Breast epithelium (tissue), 4 donors: ENCODE results near the gene ZNF22. TPM values are rescaled to one million over a fixed set of nuclear protein-coding genes. Genes with fewer than 3 reads are reported as not detected.

Experiments used
- DNase-seq, 2 donors: peaks; one replicate each; pipeline ENCODE4 v3.0.0-alpha.2; 2019; ENCODE audit warnings: low spot score in 2 of 2
- H3K27ac ChIP-seq, 2 donors: fragments of 200-600 bp; sonication (generic) in 1 of 2; one replicate each; pipeline ENCODE4 v1.5.1; 2016 to 2019; ENCODE audit warnings: mild to moderate bottlenecking in 1 of 2
- H3K27me3 ChIP-seq, 2 donors: fragments of 200-600 bp; sonication (generic) in 1 of 2; one replicate each; pipeline versions ENCODE4 v1.5.1 to v1.6.0; 2017 to 2019; ENCODE audit warnings: control low read depth in 1 of 2, mild to moderate bottlenecking in 1 of 2
- H3K36me3 ChIP-seq: fragments of 200-600 bp; one replicate; pipeline ENCODE4 v1.5.1; 2019
- H3K4me1 ChIP-seq, 2 donors: fragments of 200-600 bp; sonication (generic); one replicate each; pipeline ENCODE4 v1.5.1; 2016 to 2019; ENCODE audit warnings: control low read depth in 1 of 2
- H3K4me3 ChIP-seq, 3 donors: fragments of 200-600 bp; sonication (generic); 1 replicate in 2 of 3; 2 replicates in 1 of 3; pipeline ENCODE4 v1.5.1; 2016 to 2019; ENCODE audit warnings: mild to moderate bottlenecking in 3 of 3, moderate library complexity in 2 of 3
- H3K9me3 ChIP-seq, 2 donors: fragments of 200-600 bp; sonication (generic) in 1 of 2; one replicate each; pipeline ENCODE4 v1.5.1; 2016 to 2019; ENCODE audit warnings: control low read depth in 1 of 2
- POLR2A ChIP-seq: fragments of 450-650 bp; IDR thresholded peaks from one replicate; pipeline ENCODE4 v1.6.1; 2016; ENCODE audit warnings: antibody characterized with exemption, mild to moderate bottlenecking, moderate library complexity
- POLR2AphosphoS5 ChIP-seq, 3 donors: sonication (generic); formaldehyde crosslinking; IDR thresholded peaks; one replicate each; pipeline ENCODE4 v1.6.1; 2017; ENCODE audit warnings: antibody characterized with exemption in 3 of 3
- intact Hi-C: fragments of 100-400 bp; cut with DNase I; formaldehyde crosslinking; loops from one replicate; pipeline ENCODE4 v1.15.1; 2023; ENCODE audit warnings: low total_unique reads
- total RNA-seq, 3 donors: library from RNA; depleted of rRNA; stranded (reverse); fragments of >200 nt; gene quantifications; one replicate each; pipeline ENCODE4 v1.1.0, GENCODE V29; 2016
- TF ChIP-seq, protein P1 (sequence below), 3 donors: fragments of 450-650 bp; IDR thresholded peaks; one replicate each; pipeline ENCODE4 v1.5.1; 2016 to 2017; ENCODE audit warnings: antibody characterized with exemption in 3 of 3, mild to moderate bottlenecking in 3 of 3, moderate library complexity in 3 of 3

Gene ZNF22
- total RNA-seq, 3 donors from 2014 or later = 32.0 to 54.1 (median 34.2) TPM

GRCh38 chr10:45015590-45015989 lies 14.9 kb downstream of the ZNF22 start:
- intact Hi-C loops = no loop called here
- Histone ChIP-seq H3K4me1 (no peaks in the 10 kb centered on the region), H3K4me3 (no peak overlapping the region), H3K27me3 (no peaks in the 10 kb centered on the region), H3K27ac (no peak overlapping the region), H3K9me3 (no peaks in the 10 kb centered on the region), H3K36me3 (no peaks in the 10 kb centered on the region)
- TF ChIP-seq, protein P1, sequence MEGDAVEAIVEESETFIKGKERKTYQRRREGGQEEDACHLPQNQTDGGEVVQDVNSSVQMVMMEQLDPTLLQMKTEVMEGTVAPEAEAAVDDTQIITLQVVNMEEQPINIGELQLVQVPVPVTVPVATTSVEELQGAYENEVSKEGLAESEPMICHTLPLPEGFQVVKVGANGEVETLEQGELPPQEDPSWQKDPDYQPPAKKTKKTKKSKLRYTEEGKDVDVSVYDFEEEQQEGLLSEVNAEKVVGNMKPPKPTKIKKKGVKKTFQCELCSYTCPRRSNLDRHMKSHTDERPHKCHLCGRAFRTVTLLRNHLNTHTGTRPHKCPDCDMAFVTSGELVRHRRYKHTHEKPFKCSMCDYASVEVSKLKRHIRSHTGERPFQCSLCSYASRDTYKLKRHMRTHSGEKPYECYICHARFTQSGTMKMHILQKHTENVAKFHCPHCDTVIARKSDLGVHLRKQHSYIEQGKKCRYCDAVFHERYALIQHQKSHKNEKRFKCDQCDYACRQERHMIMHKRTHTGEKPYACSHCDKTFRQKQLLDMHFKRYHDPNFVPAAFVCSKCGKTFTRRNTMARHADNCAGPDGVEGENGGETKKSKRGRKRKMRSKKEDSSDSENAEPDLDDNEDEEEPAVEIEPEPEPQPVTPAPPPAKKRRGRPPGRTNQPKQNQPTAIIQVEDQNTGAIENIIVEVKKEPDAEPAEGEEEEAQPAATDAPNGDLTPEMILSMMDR (IDR thresholded peaks at IDR 0.05) = no peak
- TF ChIP-seq POLR2A (no peak), POLR2AphosphoS5 (IDR thresholded peaks at IDR 0.05) (no peak)
- no peak for DNase-seq

GRCh38 chr10:45023426-45023825 lies 22.7 kb downstream of the ZNF22 start:
- Histone ChIP-seq H3K4me1 (no peaks in the 10 kb centered on the region), H3K9me3 (peaks cover 0 to 21% of the 10 kb centered on the region in 2 donors), H3K36me3 (no peaks in the 10 kb centered on the region), H3K27ac (no peak overlapping the region), H3K27me3 (no peaks in the 10 kb centered on the region), H3K4me3 (no peak overlapping the region)
- TF ChIP-seq POLR2A = no peak
- TF ChIP-seq POLR2AphosphoS5 (IDR thresholded peaks at IDR 0.05) = no peak
- TF ChIP-seq, protein P1 (IDR thresholded peaks at IDR 0.05) = no peak
- no peak for DNase-seq
- intact Hi-C loops = no loop called here

DNA sequence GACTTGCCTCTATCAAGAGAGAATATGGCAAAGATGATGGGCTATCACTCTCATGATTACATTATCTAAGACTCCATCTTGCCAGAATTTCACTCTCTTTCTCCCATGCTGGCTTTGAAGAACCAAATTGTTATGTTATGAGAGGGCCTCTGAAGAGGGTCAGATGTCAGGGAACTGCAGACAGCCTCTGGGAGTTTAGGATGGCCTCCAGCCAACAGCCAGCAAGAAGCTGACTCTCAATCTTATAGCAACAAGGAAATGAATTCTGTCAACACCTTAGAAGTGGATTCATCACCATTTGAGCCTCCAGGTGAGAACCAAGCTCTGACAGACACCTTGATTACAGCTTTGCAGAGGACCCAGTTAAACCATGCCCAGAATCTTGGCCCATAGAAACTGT lies 33.6 kb downstream of the ZNF22 start:
- H3K27ac ChIP-seq = no peak overlapping the region
- peaks cover 6 to 18% of the 10 kb centered on the region in 2 donors for H3K9me3 ChIP-seq
- H3K4me1 ChIP-seq = no peaks in the 10 kb centered on the region
- no peak for TF ChIP-seq POLR2AphosphoS5 (IDR thresholded peaks at IDR 0.05)
- TF ChIP-seq, protein P1 (IDR thresholded peaks at IDR 0.05) = no peak
- intact Hi-C loops = no loop called here
- H3K4me3 ChIP-seq = no peak overlapping the region
- H3K36me3 ChIP-seq = no peaks in the 10 kb centered on the region
- no peaks in the 10 kb centered on the region for H3K27me3 ChIP-seq
- DNase-seq = no peak

DNA sequence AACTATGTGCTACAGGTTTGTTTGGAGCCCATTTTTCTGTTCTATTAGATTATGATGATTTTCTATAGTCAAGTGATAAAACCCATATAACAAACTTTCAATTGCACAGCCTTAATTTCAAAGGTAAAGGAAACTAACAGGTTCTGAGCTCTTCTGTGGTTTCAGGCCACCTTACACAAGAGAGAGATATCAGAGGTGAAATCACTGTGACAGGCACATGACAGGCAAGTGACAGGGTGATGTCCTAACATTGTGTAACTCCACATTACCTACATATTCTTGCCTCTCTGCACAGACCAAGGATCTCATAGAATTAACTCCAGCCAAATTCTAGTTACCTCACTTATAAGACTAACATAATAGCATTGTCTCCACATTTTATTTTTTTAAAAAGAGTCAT lies 35.0 kb downstream of the ZNF22 start:
- no peaks in the 10 kb centered on the region for H3K36me3 ChIP-seq
- H3K4me3 ChIP-seq = no peak overlapping the region
- no peak for DNase-seq
- H3K9me3 ChIP-seq = peaks cover 6 to 7% of the 10 kb centered on the region in 2 donors
- no peaks in the 10 kb centered on the region for H3K4me1 ChIP-seq
- no peaks in the 10 kb centered on the region for H3K27me3 ChIP-seq
- TF ChIP-seq, protein P1 (IDR thresholded peaks at IDR 0.05) = no peak
- no peak for TF ChIP-seq POLR2A
- no peak for TF ChIP-seq POLR2AphosphoS5 (IDR thresholded peaks at IDR 0.05)
- no peak overlapping the region for H3K27ac ChIP-seq
- intact Hi-C loops = no loop called here

- no peak overlapping the region for H3K4me3 ChIP-seq
- no peaks in the 10 kb centered on the region for H3K9me3 ChIP-seq
- no peak for DNase-seq
- H3K4me1 ChIP-seq = no peaks in the 10 kb centered on the region
- TF ChIP-seq, protein P1 (IDR thresholded peaks at IDR 0.05) = no peak
- TF ChIP-seq POLR2AphosphoS5 (IDR thresholded peaks at IDR 0.05) (no peak), POLR2A (no peak)
- no peaks in the 10 kb centered on the region for H3K36me3 ChIP-seq
- intact Hi-C loops = no loop called here
- no peaks in the 10 kb centered on the region for H3K27me3 ChIP-seq
- H3K27ac ChIP-seq = no peak overlapping the region
Observed at GRCh38 chr10:45040921-45041542, 40.3 kb downstream of the ZNF22 start.
